GM23338 (cell line): ENCODE measurements around the gene DLG2.

ENCODE experiments used
- CREB1 ChIP-seq: fragments of 250-450 bp; sonication (Bioruptor Pico); IDR thresholded peaks from 2 replicates; pipeline ENCODE4 v1.5.0; 2020; ENCODE audit warnings: low read depth, mild to moderate bottlenecking, moderate library complexity
- EZH2 ChIP-seq: fragments of 200-600 bp; sonication (generic); IDR thresholded peaks from one replicate; pipeline ENCODE4 v1.8.0; 2017; ENCODE audit warnings: antibody characterized with exemption, mild to moderate bottlenecking, low read depth; ENCODE audit not compliant: unreplicated experiment
- EZH2phosphoT487 ChIP-seq: fragments of 200-600 bp; sonication (generic); IDR thresholded peaks from one replicate; pipeline ENCODE4 v1.8.1; 2018; ENCODE audit warnings: antibody characterized with exemption; ENCODE audit not compliant: unreplicated experiment
- JUNB ChIP-seq: IDR thresholded peaks from one replicate; pipeline ENCODE4 v1.6.1; 2016; ENCODE audit warnings: antibody characterized with exemption; ENCODE audit not compliant: unreplicated experiment
- POLR2AphosphoS5 ChIP-seq: IDR thresholded peaks from 2 replicates; pipeline ENCODE4 v1.6.1; 2016; ENCODE audit warnings: antibody characterized with exemption, low read depth
- STAT1 ChIP-seq: IDR thresholded peaks from one replicate; pipeline ENCODE4 v1.6.1; 2016; ENCODE audit warnings: antibody characterized with exemption; ENCODE audit not compliant: unreplicated experiment
- TF ChIP-seq, protein P1 (sequence below), 2 experiments: fragments of 200-600 bp in 1 of 2; sonication (generic) in 1 of 2; conservative IDR thresholded peaks; 2 replicates each; pipeline versions ENCODE4 v1.5.1 to v1.6.1; 2016 to 2017; ENCODE audit warnings: antibody characterized with exemption in 2 of 2, low read depth in 2 of 2, mild to moderate bottlenecking in 2 of 2, moderate library complexity in 1 of 2
- TF ChIP-seq, protein P2 (sequence below): IDR thresholded peaks from one replicate; pipeline ENCODE4 v1.6.1; 2018; ENCODE audit warnings: antibody characterized with exemption; ENCODE audit not compliant: unreplicated experiment

DNA sequence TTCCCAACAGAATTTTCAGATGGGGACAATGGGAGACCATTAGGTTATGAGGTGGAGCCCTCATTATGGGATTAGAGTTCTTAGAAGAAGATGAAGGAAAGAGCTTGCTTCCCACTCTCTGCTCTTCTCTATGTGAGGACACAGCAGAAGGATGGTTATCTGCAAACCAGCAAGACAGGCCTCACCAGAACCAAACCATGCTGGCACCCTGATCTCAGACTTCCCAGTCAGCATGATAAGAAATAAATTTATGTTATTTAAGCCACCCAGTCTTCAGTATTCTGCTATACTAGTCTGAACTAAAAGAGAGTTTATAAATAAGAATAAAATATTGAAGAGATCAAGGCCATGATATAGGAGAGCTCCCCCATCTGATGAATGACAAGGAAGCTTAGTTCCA is 1394.6 kb downstream of the DLG2 start:
- TF ChIP-seq, protein P1, sequence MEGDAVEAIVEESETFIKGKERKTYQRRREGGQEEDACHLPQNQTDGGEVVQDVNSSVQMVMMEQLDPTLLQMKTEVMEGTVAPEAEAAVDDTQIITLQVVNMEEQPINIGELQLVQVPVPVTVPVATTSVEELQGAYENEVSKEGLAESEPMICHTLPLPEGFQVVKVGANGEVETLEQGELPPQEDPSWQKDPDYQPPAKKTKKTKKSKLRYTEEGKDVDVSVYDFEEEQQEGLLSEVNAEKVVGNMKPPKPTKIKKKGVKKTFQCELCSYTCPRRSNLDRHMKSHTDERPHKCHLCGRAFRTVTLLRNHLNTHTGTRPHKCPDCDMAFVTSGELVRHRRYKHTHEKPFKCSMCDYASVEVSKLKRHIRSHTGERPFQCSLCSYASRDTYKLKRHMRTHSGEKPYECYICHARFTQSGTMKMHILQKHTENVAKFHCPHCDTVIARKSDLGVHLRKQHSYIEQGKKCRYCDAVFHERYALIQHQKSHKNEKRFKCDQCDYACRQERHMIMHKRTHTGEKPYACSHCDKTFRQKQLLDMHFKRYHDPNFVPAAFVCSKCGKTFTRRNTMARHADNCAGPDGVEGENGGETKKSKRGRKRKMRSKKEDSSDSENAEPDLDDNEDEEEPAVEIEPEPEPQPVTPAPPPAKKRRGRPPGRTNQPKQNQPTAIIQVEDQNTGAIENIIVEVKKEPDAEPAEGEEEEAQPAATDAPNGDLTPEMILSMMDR (conservative IDR thresholded peaks at IDR 0.05; ENCODE audit: low read depth in 2 of 2): no peak
- TF ChIP-seq JUNB: no peak
- TF ChIP-seq EZH2: no peak
- TF ChIP-seq, protein P2, sequence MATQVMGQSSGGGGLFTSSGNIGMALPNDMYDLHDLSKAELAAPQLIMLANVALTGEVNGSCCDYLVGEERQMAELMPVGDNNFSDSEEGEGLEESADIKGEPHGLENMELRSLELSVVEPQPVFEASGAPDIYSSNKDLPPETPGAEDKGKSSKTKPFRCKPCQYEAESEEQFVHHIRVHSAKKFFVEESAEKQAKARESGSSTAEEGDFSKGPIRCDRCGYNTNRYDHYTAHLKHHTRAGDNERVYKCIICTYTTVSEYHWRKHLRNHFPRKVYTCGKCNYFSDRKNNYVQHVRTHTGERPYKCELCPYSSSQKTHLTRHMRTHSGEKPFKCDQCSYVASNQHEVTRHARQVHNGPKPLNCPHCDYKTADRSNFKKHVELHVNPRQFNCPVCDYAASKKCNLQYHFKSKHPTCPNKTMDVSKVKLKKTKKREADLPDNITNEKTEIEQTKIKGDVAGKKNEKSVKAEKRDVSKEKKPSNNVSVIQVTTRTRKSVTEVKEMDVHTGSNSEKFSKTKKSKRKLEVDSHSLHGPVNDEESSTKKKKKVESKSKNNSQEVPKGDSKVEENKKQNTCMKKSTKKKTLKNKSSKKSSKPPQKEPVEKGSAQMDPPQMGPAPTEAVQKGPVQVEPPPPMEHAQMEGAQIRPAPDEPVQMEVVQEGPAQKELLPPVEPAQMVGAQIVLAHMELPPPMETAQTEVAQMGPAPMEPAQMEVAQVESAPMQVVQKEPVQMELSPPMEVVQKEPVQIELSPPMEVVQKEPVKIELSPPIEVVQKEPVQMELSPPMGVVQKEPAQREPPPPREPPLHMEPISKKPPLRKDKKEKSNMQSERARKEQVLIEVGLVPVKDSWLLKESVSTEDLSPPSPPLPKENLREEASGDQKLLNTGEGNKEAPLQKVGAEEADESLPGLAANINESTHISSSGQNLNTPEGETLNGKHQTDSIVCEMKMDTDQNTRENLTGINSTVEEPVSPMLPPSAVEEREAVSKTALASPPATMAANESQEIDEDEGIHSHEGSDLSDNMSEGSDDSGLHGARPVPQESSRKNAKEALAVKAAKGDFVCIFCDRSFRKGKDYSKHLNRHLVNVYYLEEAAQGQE: no peak
- TF ChIP-seq CREB1: no peak
- no peak for TF ChIP-seq STAT1
- TF ChIP-seq EZH2phosphoT487: no peak
- TF ChIP-seq POLR2AphosphoS5: no peak
